ENCODE data around the gene PABPN1.

PABPN1 gene

GRCh38 chr14:23322568-23323517 lies 1.6 kb downstream of the PABPN1 start:
- no peak for TF ChIP-seq BACH2 (CRISPR knock-in tag; IDR thresholded peaks at IDR 0.05; ENCODE audit: borderline replicate concordance)
- no peak for TF ChIP-seq SNAI2 (CRISPR knock-in tag; IDR thresholded peaks at IDR 0.05)
- no peak for TF ChIP-seq ZFP30 (CRISPR knock-in tag; IDR thresholded peaks at IDR 0.05)
- no peak for TF ChIP-seq ZNF70 (CRISPR knock-in tag; IDR thresholded peaks at IDR 0.05)
- no peak for TF ChIP-seq PATZ1 (CRISPR knock-in tag; IDR thresholded peaks at IDR 0.05; ENCODE audit: borderline replicate concordance)
- TF ChIP-seq PPARA (CRISPR knock-in tag; IDR thresholded peaks at IDR 0.05; ENCODE audit: borderline replicate concordance) = no peak
- no peak for TF ChIP-seq ESRRG (CRISPR knock-in tag; IDR thresholded peaks at IDR 0.05)
- ATAC-seq = no peak

GRCh38 chr14:23323838-23324454 lies 2.7 kb downstream of the PABPN1 start:
- no peak for ATAC-seq
- TF ChIP-seq CSDC2 (CRISPR knock-in tag; IDR thresholded peaks at IDR 0.05) (no peak), OSR1 (CRISPR knock-in tag; IDR thresholded peaks at IDR 0.05) (no peak), PATZ1 (CRISPR knock-in tag; IDR thresholded peaks at IDR 0.05; ENCODE audit: borderline replicate concordance) (no peak), ZNF70 (CRISPR knock-in tag; IDR thresholded peaks at IDR 0.05) (no peak), CSRNP3 (CRISPR knock-in tag; IDR thresholded peaks at IDR 0.05) (no peak), ZNF565 (CRISPR knock-in tag; conservative IDR thresholded peaks at IDR 0.05; ENCODE audit: low read depth) (no peak), ESRRG (CRISPR knock-in tag; IDR thresholded peaks at IDR 0.05) (no peak), ZFP3 (CRISPR knock-in tag; IDR thresholded peaks at IDR 0.05) (no peak), ZC3H10 (CRISPR knock-in tag; IDR thresholded peaks at IDR 0.05) (no peak), TOX (CRISPR knock-in tag; IDR thresholded peaks at IDR 0.05; ENCODE audit: borderline replicate concordance) (no peak), GLIS3 (CRISPR knock-in tag; IDR thresholded peaks at IDR 0.05) (no peak), ZFP30 (CRISPR knock-in tag; IDR thresholded peaks at IDR 0.05) (no peak), ZNF8 (CRISPR knock-in tag; IDR thresholded peaks at IDR 0.05) (no peak), ISL1 (CRISPR knock-in tag; IDR thresholded peaks at IDR 0.05) (no peak), PPARA (CRISPR knock-in tag; IDR thresholded peaks at IDR 0.05; ENCODE audit: borderline replicate concordance) (no peak), CREB5 (CRISPR knock-in tag; IDR thresholded peaks at IDR 0.05; ENCODE audit: low read depth) (no peak), BACH2 (CRISPR knock-in tag; IDR thresholded peaks at IDR 0.05; ENCODE audit: borderline replicate concordance) (no peak), TCF4 (CRISPR knock-in tag; IDR thresholded peaks at IDR 0.05; ENCODE audit: borderline replicate concordance) (no peak), SNAI2 (CRISPR knock-in tag; IDR thresholded peaks at IDR 0.05) (no peak), POU6F1 (CRISPR knock-in tag; IDR thresholded peaks at IDR 0.05; ENCODE audit: borderline replicate concordance, low read depth) (no peak)

GRCh38 chr14:23324455-23324846 lies 3.2 kb downstream of the PABPN1 start:
- no peak for ATAC-seq

More at GRCh38 chr14:23324455-23324846, 3.2 kb downstream of the PABPN1 start:
- TF ChIP-seq SNAI2 (CRISPR knock-in tag; IDR thresholded peaks at IDR 0.05) (no peak), PPARA (CRISPR knock-in tag; IDR thresholded peaks at IDR 0.05; ENCODE audit: borderline replicate concordance) (no peak), ZNF8 (CRISPR knock-in tag; IDR thresholded peaks at IDR 0.05) (no peak), OSR1 (CRISPR knock-in tag; IDR thresholded peaks at IDR 0.05) (no peak), POU6F1 (CRISPR knock-in tag; IDR thresholded peaks at IDR 0.05; ENCODE audit: borderline replicate concordance, low read depth) (no peak), ISL1 (CRISPR knock-in tag; IDR thresholded peaks at IDR 0.05) (no peak), ARNTL (CRISPR knock-in tag; IDR thresholded peaks at IDR 0.05; ENCODE audit: borderline replicate concordance, low read depth) (no peak), BACH2 (CRISPR knock-in tag; IDR thresholded peaks at IDR 0.05; ENCODE audit: borderline replicate concordance) (no peak), RARB (CRISPR knock-in tag; IDR thresholded peaks at IDR 0.05) (no peak), ZC3H10 (CRISPR knock-in tag; IDR thresholded peaks at IDR 0.05) (no peak), ZFP3 (CRISPR knock-in tag; IDR thresholded peaks at IDR 0.05) (no peak), CSRNP3 (CRISPR knock-in tag; IDR thresholded peaks at IDR 0.05) (no peak), CSDC2 (CRISPR knock-in tag; IDR thresholded peaks at IDR 0.05) (no peak)
